GM12872 (cell line): Measurements from ENCODE around the gene NAT16.

Source experiments
- CTCF ChIP-seq: IDR thresholded peaks from 3 replicates; pipeline ENCODE4 v1.5.1; 2011; ENCODE audit warnings: low read depth, mild to moderate bottlenecking, low read length, moderate library complexity; ENCODE audit not compliant: insufficient read depth

The NAT16 gene

GRCh38 chr7:101127460-101128039 lies 52.5 kb downstream of the NAT16 start:
- TF ChIP-seq CTCF = no peak

GRCh38 chr7:101126651-101127459 lies 53.2 kb downstream of the NAT16 start, which contains the start of gene SERPINE1:
TSS of gene SERPINE1 (plus strand) at chr7:101127104. CDS start at chr7:101128394, 1,290 bp downstream.
- TF ChIP-seq CTCF = peak; percentile 56

GRCh38 chr7:101125989-101126650 lies 54.0 kb downstream of the NAT16 start:
- no peak for TF ChIP-seq CTCF

- no peak for TF ChIP-seq CTCF
Observed at GRCh38 chr7:101124376-101125056, 55.6 kb downstream of the NAT16 start.

GRCh38 chr7:101123703-101124068 lies 56.4 kb downstream of the NAT16 start:
- TF ChIP-seq CTCF = no peak

GRCh38 chr7:101122933-101123702 lies 57.0 kb downstream of the NAT16 start:
- no peak for TF ChIP-seq CTCF
